K562 (cell line): ENCODE data around the gene SSH3. TPM values are rescaled to one million over a fixed set of nuclear protein-coding genes. Genes with fewer than 3 reads are reported as not detected.

Source experiments
- ATF6 ChIP-seq: sonication (generic); formaldehyde crosslinking; IDR thresholded peaks from 2 replicates; pipeline ENCODE4 v1.4.0; 2020; ENCODE audit warnings: mild to moderate bottlenecking, missing genetic modification reagents
- FOXA1 ChIP-seq: fragments of 450-650 bp; IDR thresholded peaks from 2 replicates; pipeline ENCODE4 v1.6.1; 2016; ENCODE audit warnings: mild to moderate bottlenecking, borderline replicate concordance
- GTF2F1 ChIP-seq: IDR thresholded peaks from 2 replicates; pipeline ENCODE4 v1.6.1; 2011; ENCODE audit warnings: low read depth, low read length, improper control_type of control experiment
- NFRKB ChIP-seq: fragments of 450-650 bp; IDR thresholded peaks from 2 replicates; pipeline ENCODE4 v1.6.1; 2016; ENCODE audit warnings: low read depth
- RBFOX2 ChIP-seq: fragments of 200-400 bp; formaldehyde crosslinking; IDR thresholded peaks from 2 replicates; pipeline ENCODE4 v1.6.1; 2017; ENCODE audit warnings: low read depth, mild to moderate bottlenecking, low read length, moderate library complexity
- TAF9B ChIP-seq: fragments of 450-650 bp; IDR thresholded peaks from 2 replicates; pipeline ENCODE4 v1.6.1; 2018; ENCODE audit warnings: mild to moderate bottlenecking; ENCODE audit not compliant: partially characterized antibody
- ZBTB7A ChIP-seq: IDR thresholded peaks from 2 replicates; pipeline ENCODE4 v1.6.1; 2011; ENCODE audit warnings: low read depth, mild to moderate bottlenecking, low read length, moderate library complexity, borderline replicate concordance; ENCODE audit not compliant: control insufficient read depth
- ZNF165 ChIP-seq: fragments of 250-450 bp; sonication (Bioruptor Pico); IDR thresholded peaks from 2 replicates; pipeline ENCODE4 v1.4.0; 2020; ENCODE audit warnings: borderline replicate concordance
- polyA plus RNA-seq, 8 experiments: library from polyadenylated mRNA; depleted of rRNA in 4 of 8; stranded (reverse) in 5 of 8; unstranded in 3 of 8; fragments of >200 nt; fragmentation: Nextera tagmentation in 2 of 8; fragmentation: Illumina TruSeq in 1 of 8; extraction: Ambion mirVana in 2 of 8; extraction: Trizol in 1 of 8; gene quantifications; 2 replicates each; pipeline versions ENCODE4 v1.2.1 to v1.2.3, GENCODE V29; 2011 to 2014; ENCODE audit warnings: inconsistent platforms in 1 of 8, missing spikeins in 1 of 8
- total RNA-seq, 7 experiments: library from RNA; depleted of rRNA in 6 of 7; stranded (reverse); fragments of >200 nt in 6 of 7; fragmentation: Illumina TruSeq in 2 of 7; extraction: Trizol in 2 of 7; gene quantifications; 2 replicates each; pipeline versions ENCODE4 v1.2.1 to v1.2.3, GENCODE V29; 2011 to 2021; ENCODE audit warnings: low replicate concordance in 1 of 7

The SSH3 gene
- total and polyA plus RNA-seq, 9 of the 15 experiments (the other 6 are each of a cell fraction or from before 2014, with no cell fraction given) = 0.07 to 1.0 (median 0.24) TPM; not detected in 3

GRCh38 chr11:67355023-67355793 lies 51.9 kb downstream of the SSH3 start (continued):
- TF ChIP-seq FOXA1 = no peak
- 0 out of 2 replicates have a peak, but pooled peaks have one; percentile 37 for TF ChIP-seq RBFOX2
- no peak for TF ChIP-seq TAF9B
- TF ChIP-seq ATF6 (CRISPR knock-in tag) = 0 out of 2 replicates have a peak, but pooled peaks have one; percentile 17
- TF ChIP-seq ZBTB7A = peak; percentile 42; the same call in 1 of the 2 replicates
- no peak for TF ChIP-seq ZNF165 (CRISPR knock-in tag)
- TF ChIP-seq NFRKB = 0 out of 2 replicates have a peak, but pooled peaks have one; percentile 12
- no peak for TF ChIP-seq GTF2F1
- TF ChIP-seq, all 486 proteins: peak for 9
